Ureter (tissue), 1 donor: ENCODE results near the gene IFNAR1. TPM values are rescaled to one million over a fixed set of nuclear protein-coding genes. Genes with fewer than 3 reads are reported as not detected.
"Not testable (repeated sequence)": the region's sequence is repeated elsewhere in the genome, so short reads cannot be mapped to it uniquely, and the experiment has no call there.

Experiments
- DNase-seq: peaks from one replicate; pipeline ENCODE4 v3.0.0-alpha.2; 2020; ENCODE audit warnings: low spot score
- total RNA-seq: library from RNA; stranded (reverse); gene quantifications from one replicate; pipeline ENCODE4 v1.2.4, GENCODE V29; 2023
- donor health status: DM: yes; HTN: yes; CAD: no.

Gene IFNAR1
- total RNA-seq, 1 donor from 2014 or later, result 48.7 TPM

DNA sequence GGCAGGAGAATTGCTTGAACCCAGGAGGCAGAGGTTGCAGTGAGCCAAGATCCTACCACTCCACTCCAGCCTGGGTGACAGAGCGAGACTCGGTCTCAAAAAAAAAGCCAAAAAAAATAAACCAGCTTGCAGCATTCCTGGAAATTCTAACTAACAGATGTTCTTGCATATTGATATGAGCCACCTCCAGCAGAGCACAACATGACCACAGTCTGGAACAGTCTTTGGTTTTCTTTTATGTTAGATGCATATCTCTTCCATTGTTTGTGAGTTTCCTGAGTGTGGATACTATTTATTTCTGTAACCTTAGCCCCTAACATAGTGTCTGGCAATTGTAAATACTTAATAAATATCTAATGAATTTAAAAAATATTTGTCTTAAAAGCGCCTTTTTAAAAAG, 23.9 kb downstream of the IFNAR1 start:
- DNase-seq, result no peak

DNA sequence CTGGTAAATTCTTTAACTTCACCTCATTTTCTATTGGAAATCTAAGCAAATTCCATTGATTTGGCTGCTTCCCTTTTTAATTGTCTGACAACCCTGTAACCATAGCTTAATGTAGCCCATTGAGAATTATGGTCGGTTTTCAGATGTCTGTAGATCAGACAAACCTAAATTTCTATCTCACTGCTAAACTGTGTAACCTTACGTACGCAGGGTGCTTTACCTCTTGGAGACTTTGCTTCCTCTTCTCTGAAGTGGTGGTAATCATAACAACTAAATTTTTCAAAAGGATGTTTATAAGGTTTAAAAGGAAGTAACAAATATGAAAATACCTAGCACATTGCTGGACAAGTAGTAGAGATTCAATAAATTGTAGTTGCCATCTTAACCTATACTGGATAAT, 25.9 kb downstream of the IFNAR1 start:
- DNase-seq, result no peak

DNA sequence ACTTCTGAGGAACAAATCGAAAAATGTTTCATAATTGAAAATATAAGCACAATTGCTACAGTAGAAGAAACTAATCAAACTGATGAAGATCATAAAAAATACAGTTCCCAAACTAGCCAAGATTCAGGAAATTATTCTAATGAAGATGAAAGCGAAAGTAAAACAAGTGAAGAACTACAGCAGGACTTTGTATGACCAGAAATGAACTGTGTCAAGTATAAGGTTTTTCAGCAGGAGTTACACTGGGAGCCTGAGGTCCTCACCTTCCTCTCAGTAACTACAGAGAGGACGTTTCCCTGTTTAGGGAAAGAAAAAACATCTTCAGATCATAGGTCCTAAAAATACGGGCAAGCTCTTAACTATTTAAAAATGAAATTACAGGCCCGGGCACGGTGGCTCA, 30.6 kb downstream of the IFNAR1 start:
- no peak for DNase-seq

DNA sequence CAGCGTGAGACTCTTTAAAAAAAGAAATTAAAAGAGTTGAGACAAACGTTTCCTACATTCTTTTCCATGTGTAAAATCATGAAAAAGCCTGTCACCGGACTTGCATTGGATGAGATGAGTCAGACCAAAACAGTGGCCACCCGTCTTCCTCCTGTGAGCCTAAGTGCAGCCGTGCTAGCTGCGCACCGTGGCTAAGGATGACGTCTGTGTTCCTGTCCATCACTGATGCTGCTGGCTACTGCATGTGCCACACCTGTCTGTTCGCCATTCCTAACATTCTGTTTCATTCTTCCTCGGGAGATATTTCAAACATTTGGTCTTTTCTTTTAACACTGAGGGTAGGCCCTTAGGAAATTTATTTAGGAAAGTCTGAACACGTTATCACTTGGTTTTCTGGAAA, 31.2 kb downstream of the IFNAR1 start:
- DNase-seq, result no peak

DNA sequence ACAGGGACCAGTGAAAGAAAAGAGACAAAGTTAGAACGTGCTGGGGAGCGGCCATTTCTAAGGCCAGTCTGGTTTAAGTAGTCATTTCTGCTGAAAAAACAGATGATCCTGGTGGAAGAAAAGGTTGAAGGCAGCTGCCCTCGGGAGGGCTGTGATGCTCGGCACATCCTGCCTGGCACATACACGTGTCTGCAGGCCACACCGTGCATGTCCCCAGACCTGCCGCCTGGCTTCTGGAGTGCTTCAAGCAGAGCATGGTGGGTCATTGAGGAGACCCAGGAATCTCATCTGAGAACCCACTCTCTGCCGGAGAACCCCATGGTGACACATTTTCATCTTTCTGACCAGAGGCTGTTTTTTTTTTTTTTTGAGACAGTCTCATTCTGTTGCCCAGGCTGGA, 32.4 kb downstream of the IFNAR1 start:
- no peak for DNase-seq

DNA sequence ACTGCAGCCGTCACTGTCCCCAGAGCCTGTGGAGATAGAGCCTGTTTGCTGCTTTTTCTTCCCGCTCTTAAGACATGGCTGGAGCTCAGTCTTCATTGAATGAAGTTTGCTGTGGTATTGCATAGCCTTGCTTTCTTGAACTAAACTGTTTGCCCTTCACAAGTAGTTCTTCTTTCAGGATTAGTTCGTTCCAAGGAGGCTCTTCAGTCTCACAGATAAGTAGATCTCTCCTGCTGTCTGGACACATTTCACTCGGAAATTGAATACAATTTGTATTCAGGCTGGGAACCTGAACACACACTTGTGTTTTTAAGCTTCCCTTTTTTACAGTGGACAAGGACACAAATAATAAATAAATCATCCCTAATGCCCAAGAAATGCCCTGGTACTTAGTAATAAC, 34.7 kb downstream of the IFNAR1 start:
- no peak for DNase-seq

DNA sequence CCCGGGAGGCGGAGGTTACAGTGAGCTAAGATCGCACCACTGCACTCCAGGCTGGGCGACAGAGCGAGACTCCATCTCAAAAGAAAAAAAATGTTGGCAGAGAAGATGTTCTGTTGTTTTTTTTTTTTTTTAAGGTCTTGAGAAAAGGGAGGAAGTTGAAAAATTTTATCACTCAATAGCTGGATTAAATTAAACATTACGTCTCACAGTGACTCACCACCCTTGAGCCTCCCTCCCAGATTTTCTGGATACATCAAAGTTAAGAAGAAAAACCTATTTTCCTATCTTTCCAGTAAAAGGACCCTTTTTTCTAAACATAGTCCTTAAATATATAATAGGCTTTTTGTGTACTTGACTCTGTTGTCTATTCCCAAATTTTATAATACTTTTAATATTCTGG, 35.5 kb downstream of the IFNAR1 start:
- no peak for DNase-seq

DNA sequence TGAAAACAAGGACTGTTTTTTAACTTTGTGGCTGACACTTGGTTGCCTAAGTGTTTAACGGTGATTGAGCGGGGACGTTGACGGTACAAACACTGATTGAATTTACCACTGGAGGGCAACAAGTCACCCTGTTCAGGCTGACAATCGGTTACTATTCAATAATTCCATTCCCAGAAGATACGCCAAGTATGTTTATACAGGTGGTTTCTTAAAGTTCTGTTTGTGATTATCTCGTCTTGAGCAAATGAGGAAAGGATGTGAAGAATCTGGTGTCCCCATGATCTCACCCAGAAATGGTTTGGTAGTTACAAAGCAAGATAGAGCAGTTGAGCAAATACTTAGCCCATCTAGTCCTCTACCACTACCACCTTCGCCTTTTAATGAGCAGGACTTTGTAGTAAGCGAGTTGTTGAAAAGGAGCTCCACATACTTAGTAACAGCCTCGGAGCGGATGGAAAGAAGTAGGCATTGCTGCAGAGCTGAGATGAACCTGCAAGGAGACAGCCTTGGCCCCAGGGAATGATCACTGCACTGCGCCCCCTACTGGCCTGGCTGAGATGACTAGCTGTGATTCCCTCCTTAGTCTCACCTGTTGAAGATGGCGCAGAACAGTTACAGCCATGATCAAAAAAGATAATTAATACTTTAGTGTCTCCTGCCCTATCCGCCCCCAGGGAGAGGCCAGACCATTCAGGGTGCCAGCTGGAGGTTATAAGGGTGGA, 36.3 kb downstream of the IFNAR1 start:
- DNase-seq, result peak; percentile 81

DNA sequence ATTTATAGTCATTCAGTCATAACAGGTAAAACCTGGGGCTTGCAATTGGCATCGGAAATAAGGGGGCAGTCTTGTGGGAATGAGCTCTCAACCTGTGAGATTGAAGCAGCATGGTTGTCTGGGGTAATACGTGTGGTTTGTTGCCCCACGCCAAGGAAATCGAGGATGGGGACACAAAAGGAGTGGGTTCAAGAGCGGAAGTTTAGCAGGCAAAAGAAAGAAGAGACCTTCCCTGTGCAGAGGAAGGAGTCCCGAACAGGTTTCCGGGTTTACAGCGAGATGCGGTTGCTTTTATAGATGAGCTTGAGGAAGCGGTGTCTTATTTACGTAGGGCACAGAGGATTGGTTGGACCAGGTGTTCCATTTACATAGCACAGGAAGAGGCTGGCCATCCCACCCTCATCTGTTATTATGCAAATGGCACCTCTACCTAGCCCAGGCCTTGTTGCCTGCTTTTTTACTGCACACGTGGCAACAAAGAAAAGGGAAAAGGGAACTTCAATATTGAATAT, 37.3 kb downstream of the IFNAR1 start:
- DNase-seq, result no peak

DNA sequence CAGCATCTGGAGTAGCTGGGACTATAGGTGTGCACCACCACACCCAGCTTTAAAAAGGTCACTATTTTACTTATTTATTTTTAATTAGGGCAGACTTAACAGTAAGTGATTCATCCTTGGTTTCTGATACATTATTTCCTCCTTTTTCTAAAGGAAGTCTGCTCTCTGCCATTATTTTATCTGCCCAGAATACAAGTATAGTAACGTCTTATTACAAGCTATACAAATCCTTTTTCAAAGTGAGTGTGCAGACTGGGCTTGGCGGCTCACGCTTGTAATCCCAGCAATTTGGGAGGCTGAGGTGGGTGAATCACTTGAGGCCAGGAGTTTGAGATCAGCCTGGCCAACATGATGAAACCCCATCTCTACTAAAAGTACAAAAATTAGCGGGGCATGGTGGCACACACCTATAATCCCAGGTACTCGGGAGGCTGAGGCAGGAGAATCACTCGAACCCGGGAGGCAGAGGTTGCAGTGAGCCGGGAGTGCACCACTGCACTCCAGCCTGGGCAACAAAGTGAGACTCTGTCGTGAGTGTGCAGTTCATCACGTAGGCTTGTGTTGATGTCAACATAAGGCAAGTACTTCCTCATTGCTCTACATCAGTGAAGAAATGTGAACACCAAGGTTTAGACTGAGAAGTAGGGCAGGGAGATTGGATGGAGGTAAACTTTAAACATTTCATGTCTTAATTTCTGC, 39.3 kb downstream of the IFNAR1 start:
- DNase-seq, result not testable (repeated sequence)

DNA sequence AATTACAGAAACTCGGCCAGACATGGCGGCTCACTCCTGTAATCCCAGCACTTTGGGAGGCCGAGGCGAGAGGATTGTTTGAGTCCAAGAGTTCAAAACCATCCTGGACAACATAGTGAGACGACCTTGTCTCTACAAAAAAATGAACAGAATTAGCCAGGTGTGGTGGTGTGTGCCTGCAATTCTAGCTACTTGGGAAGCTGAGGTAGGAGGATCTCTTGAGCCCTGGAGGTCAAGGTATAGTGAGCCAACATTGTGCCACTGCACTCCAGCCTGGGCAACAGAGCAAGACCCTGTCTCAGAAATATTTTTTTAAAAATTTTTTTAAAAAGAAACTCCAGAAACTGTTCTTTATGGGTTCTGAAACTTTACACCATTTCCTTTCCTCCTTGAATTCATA, 40.1 kb downstream of the IFNAR1 start:
- DNase-seq, result no peak

DNA sequence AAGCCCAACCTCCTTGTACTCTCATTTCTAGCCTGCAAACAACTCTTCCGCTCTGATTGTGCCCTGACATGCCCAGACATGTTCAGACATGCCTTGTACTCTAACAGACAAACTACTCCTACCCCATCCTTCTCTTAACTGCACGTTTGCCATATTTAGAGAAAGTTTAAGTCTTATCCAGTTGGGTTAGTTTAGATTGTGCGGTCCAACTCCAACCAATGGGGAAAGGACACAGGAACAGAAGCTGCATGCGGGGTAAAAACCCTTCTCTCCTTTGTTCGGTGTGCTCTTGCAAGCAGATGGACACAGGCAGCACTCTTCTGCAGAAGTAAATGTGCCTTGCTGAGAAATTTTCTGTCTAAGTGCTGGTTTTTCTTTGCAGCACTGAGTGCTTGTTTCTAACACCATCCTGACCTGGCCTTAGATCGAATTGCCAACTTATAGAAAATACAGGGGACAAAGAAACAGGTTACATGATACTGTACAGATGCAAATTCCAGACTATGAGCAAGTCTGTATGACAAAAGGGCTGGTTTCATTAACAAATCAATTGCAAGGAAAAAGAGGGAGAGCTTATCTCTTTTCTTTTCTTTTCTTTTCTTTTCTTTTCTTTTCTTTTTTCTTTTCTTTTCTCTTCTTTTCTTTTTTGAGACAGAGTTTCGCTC, 42.7 kb downstream of the IFNAR1 start:
- no peak for DNase-seq

DNA sequence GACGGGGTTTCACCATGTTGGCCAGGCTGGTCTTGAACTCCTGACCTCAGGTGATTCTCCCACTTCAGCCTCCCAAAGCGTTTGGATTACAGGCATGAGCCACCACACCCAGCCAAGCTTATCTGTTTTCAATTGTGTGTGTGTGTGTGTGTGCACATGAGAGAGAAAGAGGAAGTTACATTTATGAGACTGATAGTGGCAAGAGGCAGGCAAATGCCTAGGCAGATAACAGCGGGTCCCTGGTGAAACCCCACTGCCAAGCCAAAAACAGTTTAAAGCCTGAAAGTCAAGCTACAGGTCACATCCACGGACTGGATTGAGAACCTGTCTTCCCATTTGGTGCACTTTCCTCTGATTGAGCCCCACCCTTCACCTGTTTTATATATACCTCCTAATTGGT, 43.4 kb downstream of the IFNAR1 start:
- no peak for DNase-seq

DNA sequence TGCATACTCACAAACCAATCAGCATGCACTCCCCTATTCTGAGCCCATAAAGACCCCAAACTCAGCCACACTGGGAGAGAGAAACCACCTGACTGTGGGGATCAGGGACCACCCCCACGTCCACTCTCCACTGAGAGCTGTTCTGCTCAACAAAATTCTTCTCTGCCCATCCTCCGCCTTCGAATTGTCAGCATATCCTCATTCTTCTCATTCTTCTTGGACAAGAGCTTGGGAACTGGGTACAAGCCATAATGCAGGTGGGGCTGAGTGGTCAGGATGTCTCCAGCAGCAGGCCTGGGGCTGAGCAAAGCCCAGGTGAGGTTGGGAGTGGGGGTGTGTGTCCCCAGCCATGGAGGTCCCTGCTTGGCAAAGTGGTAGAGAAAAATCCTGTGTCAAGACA, 43.8 kb downstream of the IFNAR1 start:
- no peak for DNase-seq

DNA sequence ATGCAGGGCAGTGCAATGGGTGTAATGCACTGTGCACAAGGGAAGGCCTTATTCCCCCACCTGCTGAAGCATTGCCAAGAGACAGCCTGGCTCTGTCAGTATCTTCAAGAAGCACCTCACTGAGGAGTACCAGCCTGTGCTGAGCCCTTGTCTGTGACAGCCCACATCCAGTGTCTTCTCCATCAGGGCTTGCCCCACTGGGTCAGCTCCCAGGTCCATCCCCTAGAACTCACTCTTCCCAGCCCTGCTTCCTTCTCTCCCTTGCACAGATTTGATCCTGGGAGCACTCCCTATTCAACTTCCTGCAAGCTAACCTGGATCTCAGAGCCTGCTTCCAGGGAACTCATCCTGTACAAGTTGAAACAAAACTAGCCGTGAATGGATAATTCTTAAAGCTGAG, 44.8 kb downstream of the IFNAR1 start:
- no peak for DNase-seq

DNA sequence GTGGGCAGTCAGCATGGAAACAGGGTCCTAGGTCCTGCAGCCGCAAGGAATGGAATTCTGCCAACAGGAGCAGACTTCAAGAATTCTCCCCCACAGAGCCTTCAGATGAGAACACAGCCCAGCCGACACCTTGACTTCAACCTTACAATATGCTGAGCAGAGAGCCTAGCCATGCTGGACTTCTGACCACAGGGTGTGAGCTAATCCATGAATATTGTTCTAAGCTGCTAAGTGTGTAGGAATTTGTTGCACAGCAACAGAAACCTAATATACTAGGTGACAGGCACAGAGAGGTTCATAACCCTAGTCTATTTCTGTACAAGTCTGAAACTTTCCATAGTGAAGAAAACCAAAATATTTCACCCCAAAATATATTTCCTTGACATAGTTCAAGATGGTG, 45.5 kb downstream of the IFNAR1 start:
- DNase-seq, result no peak

DNA sequence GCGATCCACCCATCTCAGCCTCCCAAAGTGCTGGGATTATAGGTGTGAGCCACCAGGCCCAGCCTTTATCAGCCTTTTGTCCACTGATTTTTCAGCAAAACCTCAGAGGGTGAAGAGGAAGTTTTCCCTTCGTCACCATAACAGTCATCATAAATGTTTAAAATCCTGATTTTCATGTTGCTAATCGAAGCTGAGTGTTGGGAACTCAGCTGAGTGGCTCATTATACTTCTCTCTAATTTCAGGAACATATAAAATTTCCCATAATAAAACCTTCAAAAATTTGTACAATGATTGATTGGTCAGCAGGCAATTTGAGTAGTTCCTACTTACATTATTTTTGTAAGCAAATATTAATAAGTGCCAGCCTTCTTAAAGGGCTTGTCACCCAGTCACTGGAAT, 46.6 kb downstream of the IFNAR1 start:
- DNase-seq, result no peak

DNA sequence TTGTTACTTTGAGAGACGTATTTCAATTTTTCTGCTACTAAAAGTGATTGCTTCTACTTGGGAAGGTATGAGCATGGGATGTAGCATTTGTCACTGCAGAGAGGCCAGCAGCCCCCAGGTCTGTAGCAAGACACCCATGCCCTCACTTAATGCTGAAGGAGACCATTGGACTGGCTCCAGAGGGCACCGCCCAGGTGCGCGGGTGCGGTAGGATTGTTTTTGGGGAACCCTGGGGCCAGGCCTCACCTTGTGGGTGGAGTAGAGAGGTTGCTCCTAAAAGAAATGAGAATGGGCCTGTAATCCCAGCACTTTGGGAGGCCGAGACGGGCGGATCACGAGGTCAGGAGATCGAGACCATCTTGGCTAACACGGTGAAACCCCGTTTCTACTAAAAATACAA, 47.8 kb downstream of the IFNAR1 start:
- DNase-seq, result no peak

DNA sequence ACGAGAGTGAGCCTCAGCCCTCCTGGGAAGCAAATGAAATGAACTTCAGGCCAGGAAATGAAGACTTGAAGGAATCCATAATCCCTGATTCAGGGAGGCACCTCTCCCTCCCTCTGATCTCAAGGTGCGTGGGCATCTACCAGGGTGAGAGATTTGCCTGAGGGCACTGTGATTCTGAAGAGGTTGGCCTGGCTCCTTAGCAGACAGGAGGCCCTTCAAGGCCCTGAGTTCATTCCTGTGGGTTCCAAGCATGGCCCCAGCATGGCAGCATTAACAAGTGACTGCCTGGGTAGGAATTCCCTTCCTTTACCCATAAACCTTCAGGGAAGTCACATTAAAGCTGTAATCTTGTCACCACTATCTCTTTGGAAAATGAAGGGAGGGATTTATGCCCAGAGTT, 48.7 kb downstream of the IFNAR1 start:
- DNase-seq, result no peak

DNA sequence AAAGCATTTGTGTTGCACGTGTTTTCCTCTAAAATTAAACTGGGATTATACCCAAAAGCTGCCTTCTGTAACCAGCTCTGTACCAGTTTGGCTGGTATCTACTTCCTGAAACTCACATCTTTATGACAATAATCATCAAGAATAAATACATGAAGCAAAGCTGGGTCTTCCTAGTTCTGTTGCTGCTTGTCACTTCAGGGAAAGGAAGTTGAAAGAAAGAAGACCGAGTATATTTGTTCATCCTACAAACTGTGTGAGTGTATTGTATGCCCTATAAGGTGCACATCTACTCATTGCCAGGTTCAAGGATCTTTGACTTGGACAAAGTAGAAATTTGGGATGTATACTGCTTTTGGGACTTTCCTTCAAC, 49.3 kb downstream of the IFNAR1 start:
- DNase-seq, result no peak

DNA sequence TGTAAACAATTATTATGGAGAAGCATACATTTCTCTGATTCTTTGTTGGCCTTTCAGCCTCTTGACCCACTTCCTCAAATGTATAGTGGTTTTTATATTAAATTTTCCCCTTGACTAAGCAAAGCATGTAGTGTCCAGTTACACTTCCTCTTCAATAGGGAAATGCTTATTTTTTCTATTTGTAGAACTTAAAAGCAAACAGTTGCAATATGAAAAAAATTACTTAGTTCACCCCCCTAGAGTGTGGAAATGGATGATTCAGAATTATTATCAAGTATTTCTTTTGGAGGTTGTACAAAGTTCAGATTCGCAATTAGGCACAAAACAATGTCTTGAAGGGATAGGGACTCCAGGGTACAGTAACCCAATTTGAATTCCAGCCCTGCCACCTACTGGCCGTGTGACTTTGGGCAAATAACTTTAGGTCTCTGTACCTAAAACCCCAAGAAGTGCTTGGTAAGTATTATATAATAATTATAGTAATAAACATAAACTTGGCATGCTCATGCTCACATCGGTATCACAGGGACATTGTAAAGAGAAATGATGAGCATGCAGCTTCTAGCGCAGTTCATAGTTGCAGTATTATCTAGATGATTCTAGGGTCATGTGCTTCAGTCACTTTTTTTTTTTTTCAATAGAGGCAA, 49.8 kb downstream of the IFNAR1 start:
- peak; percentile 64 for DNase-seq

DNA sequence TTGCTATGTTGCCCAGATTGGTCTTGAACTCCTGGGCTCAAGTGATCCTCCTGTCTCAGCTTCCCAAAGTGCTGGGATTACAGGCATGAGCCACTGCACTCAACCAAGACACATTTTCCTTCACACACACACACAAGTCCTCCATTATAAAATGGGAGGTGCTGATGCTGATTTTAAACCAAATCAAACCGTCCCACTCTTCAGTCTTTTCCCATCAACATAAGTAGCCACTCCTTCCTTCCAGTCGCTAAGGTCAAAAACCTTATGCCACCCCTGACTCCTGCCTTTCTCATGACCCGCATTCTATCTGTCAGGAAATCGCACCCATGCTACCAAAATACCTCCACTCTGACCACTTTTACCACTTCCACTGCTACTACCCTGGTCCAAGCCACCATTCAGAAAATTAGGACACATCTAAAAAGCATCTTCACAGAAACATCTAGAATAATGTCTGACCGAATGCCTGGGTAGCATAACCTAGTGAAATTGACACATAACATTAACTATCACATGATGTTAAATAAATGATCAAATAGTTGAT, 50.4 kb downstream of the IFNAR1 start:
- no peak for DNase-seq
